PFSK-1 (cell line): ENCODE results near the gene FAM83E.

Source experiments
- FOXP2 ChIP-seq: optimal IDR thresholded peaks from 2 replicates; pipeline ENCODE3; 2011; ENCODE audit warnings: borderline replicate concordance, control low read depth, inconsistent platforms; ENCODE audit not compliant: insufficient read depth; ENCODE audit errors: extremely low read length, extremely low read depth
- POLR2AphosphoS5 ChIP-seq: IDR thresholded peaks from 2 replicates; pipeline ENCODE4 v1.6.1; 2012; ENCODE audit warnings: low read depth, mild to moderate bottlenecking, control low read depth, low read length, moderate library complexity
- REST ChIP-seq, 2 experiments: IDR thresholded peaks; 2 replicates each; pipeline versions ENCODE4 v1.6.1 to v1.8.0; 2011 to 2012; ENCODE audit warnings: low read depth in 2 of 2, low read length in 2 of 2, control low read depth in 1 of 2, inconsistent platforms in 1 of 2, mild to moderate bottlenecking in 1 of 2, moderate library complexity in 1 of 2; ENCODE audit not compliant: insufficient read depth in 1 of 2
- SIN3A ChIP-seq: IDR thresholded peaks from 2 replicates; pipeline ENCODE4 v1.6.1; 2012; ENCODE audit warnings: mild to moderate bottlenecking, low read length, moderate library complexity, borderline replicate concordance; ENCODE audit not compliant: insufficient read depth
- TAF1 ChIP-seq: IDR thresholded peaks from 2 replicates; pipeline ENCODE4 v1.6.1; 2012; ENCODE audit warnings: low read length, control low read depth, borderline replicate concordance; ENCODE audit not compliant: insufficient read depth

DNA sequence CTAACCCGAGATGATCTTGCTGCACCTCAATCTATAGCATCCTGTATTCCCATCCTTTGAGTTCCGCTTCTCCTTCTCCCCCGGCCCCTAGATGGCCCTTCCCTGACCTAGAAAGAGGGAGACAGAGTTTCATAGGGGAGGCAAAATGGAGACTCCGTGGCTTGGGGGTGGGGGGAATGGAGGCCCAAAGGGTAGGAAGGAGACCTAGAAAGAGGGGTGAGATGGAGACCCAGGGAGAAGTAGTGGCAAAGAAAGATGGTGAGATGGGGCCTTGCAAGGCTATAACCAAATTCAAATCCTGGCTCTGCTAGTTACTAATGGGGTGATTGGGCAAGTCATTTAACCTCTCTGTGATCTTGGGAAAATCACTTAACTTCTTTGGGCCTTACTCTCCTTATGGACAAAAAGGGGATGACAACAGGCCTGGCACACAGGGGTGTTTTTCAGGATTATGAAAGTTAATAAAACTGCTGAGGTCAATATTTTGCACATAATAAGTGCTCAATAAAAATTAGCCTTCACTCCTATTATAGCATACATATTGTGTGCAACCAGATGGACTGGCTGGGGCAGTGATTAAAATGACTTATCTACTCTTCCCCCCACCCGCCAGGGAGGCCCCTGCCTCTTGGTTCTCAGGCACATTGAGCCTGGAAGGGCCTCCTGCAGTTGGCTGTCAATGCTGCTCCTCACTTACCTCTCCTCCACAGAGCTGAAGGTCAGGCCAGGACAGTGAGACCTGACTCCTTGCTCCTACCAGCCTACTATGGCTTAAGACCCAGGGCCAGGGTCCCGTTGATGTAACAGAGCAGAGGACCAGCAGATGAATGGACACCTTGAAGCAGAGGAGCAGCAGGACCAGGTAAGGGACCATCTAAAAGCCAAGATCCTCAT is 5.1 kb upstream of the FAM83E start:
- TF ChIP-seq TAF1 (no peak), REST (IDR thresholded peaks at IDR 0.05; ENCODE audit: insufficient read depth in 1 of 2, low read depth in 2 of 2, low read length in 2 of 2) (no peak), SIN3A (no peak), POLR2AphosphoS5 (no peak; the same call in 1 of the 2 replicates), FOXP2 (no peak)
